Sigmoid colon (tissue), 4 donors: ENCODE measurements around the gene ZSWIM5.
"Not testable (repeated sequence)": the region's sequence is repeated elsewhere in the genome, so short reads cannot be mapped to it uniquely, and the experiment has no call there.

Source experiments
- CTCF ChIP-seq, 4 experiments: fragments of 450-650 bp in 3 of 4; fragments of 200-600 bp in 1 of 4; IDR thresholded peaks; one replicate each; pipeline ENCODE4 v1.5.1; 2016 to 2019; ENCODE audit warnings: antibody characterized with exemption in 4 of 4, mild to moderate bottlenecking in 3 of 4, moderate library complexity in 2 of 4
- POLR2AphosphoS5 ChIP-seq, 4 donors: sonication (generic); formaldehyde crosslinking; IDR thresholded peaks; one replicate each; pipeline ENCODE4 v1.6.1; 2017; ENCODE audit warnings: antibody characterized with exemption in 4 of 4

DNA sequence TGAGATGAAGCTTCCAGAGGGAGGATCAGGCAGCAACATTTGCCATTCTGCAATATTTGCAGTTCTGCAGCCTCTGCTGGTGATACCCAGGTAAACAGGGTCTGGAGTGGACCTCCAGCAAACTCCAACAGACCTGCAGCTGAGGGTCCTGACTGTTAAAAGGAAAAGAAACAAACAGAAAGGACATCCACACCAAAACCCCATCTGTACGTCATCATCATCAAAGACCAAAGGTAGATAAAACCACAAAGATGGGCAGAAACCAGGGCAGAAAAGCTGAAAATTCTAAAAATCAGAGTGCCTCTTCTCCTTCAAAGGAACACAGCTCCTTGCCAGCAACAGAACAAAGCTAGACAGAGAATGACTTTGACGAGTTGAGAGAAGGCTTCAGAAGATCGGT, 43.3 kb downstream of the ZSWIM5 start:
- TF ChIP-seq CTCF, POLR2AphosphoS5 (IDR thresholded peaks at IDR 0.05): not testable (repeated sequence)
